Epithelial cell of prostate (primary cell): ENCODE measurements around the gene ZNF354B.
"Not testable (repeated sequence)": the region's sequence is repeated elsewhere in the genome, so short reads cannot be mapped to it uniquely, and the experiment has no call there.

Experiments used
- DNase-seq: peaks from one replicate; pipeline ENCODE4 v3.0.0-alpha.2; 2011; ENCODE audit warnings: low read depth, low spot score
- H3K27ac ChIP-seq: fragments of 450-650 bp; 2 replicates; pipeline ENCODE4 v1.5.1; 2017; ENCODE audit warnings: mild to moderate bottlenecking

ZNF354B gene

DNA sequence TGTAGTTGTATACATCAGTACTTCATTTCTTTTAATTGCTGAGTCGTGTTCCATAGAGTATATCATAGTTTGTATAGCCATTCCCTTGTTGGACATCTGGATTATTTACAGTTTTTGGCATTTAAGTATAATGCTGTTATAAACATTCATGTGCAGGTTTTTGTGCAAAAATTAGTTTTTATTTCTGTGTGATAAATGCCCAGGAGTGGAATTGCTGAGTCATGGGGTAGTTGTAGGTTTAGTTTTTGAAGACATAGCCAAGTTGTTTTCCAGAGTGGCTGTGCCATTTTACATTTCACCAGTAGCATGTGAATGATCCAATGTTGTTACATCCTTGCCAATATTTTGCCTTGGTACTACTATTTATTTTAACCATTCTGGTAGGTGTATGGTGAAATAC lies 12.5 kb downstream of the ZNF354B start:
- DNase-seq: no peak
- H3K27ac ChIP-seq: no peak overlapping the region

GRCh38 chr5:178883115-178883694 lies 23.5 kb downstream of the ZNF354B start:
- DNase-seq, H3K27ac ChIP-seq: not testable (repeated sequence)

- H3K27ac ChIP-seq: no peak overlapping the region
- DNase-seq: no peak
These were observed 24.2 kb downstream of the ZNF354B start for GRCh38 chr5:178883815-178884430.

DNA sequence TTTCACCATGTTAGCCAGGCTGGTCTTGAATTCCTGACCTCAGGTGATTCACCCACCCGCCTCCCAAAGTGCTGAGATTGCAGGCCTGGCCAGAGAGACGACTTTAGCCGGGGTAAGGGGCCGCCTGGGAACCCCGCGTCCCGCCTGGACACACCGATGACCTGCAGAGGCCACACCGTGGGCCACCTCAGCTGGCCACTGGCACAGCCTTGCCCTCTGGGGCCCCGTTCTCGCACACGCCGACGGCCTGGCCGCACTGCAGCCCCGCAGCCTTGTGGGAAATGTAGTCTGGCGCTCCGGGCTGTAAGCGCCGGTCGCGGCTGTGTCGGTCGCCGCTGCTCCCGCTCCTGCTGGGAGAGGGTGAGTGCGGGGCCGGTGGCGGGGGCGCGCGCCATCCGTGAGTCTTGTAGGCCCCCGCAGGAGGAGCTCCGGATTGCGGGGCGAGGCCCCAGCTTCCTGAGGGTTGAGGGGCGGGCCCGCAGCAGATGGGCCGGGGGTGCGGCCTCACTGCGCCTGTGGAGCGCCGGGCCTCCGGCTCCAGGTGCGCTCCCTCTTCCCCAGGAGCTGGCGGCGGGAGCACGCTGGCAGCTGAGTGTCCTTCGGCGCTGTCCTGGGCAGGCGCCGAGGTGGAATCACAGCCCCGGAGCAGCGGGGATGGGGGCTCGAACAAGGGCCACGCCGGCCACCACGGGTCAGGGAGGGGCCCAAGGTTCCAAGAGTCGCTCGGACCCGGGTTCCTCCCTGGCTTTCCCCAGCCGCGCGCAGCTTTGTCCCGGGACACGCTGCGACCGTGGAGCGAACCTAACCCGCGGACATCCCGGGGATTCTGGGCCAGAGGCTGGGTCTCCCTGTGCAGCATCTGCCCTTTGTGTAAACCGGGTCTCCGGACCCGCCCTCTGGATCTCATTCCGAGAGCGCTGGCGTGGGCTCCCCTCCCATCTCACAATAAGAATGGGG lies 36.1 kb downstream of the ZNF354B start, which contains the start of gene ZFP2:
TSS of gene ZFP2 (plus strand) at position 299 of the 957 bp plus-strand sequence. CDS start 35,401 bp downstream, outside the sequence.
- H3K27ac ChIP-seq: peak within 1 kb of the TSS; percentile 23
- DNase-seq: no peak

GRCh38 chr5:178899289-178899688 lies 39.5 kb downstream of the ZNF354B start:
- no peak overlapping the region for H3K27ac ChIP-seq
- no peak for DNase-seq

DNA sequence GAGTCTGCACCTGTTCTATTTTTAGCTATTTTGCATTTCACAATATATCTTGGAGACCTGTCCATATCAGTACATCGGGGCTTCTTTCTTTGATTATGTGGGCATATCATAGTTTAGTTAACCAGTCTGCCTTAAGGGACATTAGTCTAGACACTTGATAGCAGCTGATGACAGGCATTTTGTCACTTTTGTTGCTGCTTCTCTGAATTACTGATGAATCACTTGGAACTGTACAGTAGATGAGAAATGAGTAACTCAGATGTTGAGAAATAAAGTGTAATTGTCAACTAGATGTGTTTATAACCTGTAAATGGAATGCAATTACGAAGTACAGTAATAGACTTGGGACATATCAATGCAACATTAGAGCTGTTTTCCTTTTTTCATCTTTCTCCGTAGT lies 43.1 kb downstream of the ZNF354B start:
- DNase-seq: peak; percentile 53
- H3K27ac ChIP-seq: no peak overlapping the region

DNA sequence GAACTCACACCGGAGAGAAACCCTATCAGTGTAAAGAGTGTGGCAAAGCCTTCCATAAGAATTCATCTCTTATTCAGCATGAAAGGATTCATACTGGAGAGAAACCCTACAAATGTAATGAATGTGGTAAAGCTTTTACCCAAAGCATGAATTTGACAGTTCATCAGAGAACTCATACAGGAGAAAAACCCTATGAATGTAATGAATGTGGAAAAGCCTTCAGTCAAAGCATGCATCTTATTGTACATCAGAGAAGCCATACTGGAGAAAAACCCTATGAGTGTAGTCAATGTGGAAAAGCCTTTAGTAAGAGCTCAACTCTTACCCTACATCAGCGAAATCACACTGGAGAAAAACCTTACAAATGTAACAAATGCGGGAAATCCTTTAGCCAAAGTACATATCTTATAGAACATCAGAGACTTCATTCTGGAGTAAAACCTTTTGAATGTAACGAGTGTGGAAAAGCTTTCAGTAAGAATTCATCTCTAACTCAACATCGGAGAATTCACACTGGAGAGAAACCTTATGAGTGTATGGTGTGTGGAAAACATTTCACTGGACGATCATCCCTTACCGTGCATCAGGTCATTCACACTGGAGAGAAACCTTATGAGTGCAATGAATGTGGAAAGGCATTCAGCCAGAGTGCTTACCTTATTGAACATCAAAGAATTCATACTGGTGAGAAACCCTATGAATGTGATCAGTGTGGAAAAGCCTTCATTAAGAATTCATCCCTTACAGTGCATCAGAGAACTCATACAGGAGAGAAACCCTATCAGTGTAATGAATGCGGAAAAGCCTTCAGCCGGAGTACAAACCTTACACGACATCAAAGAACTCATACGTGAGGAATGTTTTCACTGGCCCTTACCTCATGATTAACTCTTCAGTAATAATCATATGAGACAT lies 72.3 kb downstream of the ZNF354B start:
- no peak overlapping the region for H3K27ac ChIP-seq
- no peak for DNase-seq
